Measurements from ENCODE around the gene EXTL1. TPM values are rescaled to one million over a fixed set of nuclear protein-coding genes. Genes with fewer than 3 reads are reported as not detected.

Gene EXTL1
- total RNA-seq, 1 experiment from 2014 or later, result 0.15 TPM

DNA sequence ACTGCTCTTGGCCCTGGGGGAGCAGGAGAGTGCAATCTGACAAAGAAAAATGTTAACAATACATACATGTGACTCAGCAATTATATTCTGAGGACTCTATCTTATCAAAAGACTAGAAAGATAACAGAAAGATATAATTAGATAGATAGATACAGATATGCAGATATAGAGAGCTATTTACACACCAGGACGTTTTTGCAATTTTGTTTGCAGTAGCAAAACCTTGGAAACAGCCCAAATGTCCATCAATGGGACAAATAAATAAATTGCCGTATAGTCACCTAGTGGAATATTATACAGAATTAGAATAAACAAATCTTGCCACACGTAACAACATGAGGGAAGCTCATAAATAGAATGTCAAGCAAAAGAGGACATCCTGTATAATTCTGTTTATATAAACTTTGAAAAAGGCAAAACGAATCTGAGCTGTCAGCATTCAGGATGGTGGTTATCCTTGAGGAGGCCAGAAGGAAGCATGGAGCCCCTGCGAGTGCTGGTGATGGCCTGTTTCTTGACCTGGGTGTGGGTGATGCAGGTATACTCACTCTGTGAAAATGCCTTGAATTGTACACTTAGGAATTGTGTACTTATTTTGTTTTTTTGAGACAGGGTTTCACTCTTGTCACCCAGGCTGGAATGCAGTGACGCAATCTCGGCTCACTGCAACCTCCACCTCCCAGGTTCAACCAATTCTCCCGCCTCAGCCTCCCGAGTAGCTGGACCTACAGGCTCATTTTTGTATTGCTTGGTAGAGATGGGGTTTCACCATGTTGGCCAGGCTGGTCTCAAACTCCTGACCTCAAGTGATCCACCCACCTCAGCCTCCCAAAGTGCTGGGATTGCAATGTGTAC is 58.6 kb downstream of the EXTL1 start:
- TF ChIP-seq SIN3A (IDR thresholded peaks at IDR 0.05; ENCODE audit: low read depth) (no peak), EZH2 (IDR thresholded peaks at IDR 0.05) (no peak), CBX3 (IDR thresholded peaks at IDR 0.05; ENCODE audit: low read depth) (no peak), RAD21 (IDR thresholded peaks at IDR 0.05; ENCODE audit: low read depth) (no peak), EZH2phosphoT487 (IDR thresholded peaks at IDR 0.05; ENCODE audit: borderline replicate concordance) (no peak), CEBPB (IDR thresholded peaks at IDR 0.05; ENCODE audit: low read depth) (peak; percentile 24; the same call in 1 of the 2 replicates)
- TF ChIP-seq, protein P1, sequence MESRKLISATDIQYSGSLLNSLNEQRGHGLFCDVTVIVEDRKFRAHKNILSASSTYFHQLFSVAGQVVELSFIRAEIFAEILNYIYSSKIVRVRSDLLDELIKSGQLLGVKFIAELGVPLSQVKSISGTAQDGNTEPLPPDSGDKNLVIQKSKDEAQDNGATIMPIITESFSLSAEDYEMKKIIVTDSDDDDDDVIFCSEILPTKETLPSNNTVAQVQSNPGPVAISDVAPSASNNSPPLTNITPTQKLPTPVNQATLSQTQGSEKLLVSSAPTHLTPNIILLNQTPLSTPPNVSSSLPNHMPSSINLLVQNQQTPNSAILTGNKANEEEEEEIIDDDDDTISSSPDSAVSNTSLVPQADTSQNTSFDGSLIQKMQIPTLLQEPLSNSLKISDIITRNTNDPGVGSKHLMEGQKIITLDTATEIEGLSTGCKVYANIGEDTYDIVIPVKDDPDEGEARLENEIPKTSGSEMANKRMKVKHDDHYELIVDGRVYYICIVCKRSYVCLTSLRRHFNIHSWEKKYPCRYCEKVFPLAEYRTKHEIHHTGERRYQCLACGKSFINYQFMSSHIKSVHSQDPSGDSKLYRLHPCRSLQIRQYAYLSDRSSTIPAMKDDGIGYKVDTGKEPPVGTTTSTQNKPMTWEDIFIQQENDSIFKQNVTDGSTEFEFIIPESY (IDR thresholded peaks at IDR 0.05; ENCODE audit: extremely low read depth, insufficient replicate concordance, low read length), result no peak
- Histone ChIP-seq H3K36me3 (ENCODE audit: control insufficient read depth in 1 of 2, insufficient read depth in 2 of 2, low read length in 2 of 2) (no peaks in the 10 kb centered on the region), H4K20me1 (ENCODE audit: insufficient read depth) (no peaks in the 10 kb centered on the region), H3K9me3 (ENCODE audit: control insufficient read depth in 1 of 2, insufficient read depth in 1 of 2, low read depth in 1 of 2, low read length in 2 of 2) (no peaks in the 10 kb centered on the region), H3K27ac (ENCODE audit: low read depth, low read length) (no peak overlapping the region), H3K4me1 (ENCODE audit: control insufficient read depth in 1 of 2, insufficient read depth in 2 of 2, low read length in 2 of 2) (peaks cover 10 to 56% of the 10 kb centered on the region in 2 experiments; a peak in 3 of 4 replicates), H3K27me3 (ENCODE audit: insufficient read depth, low read length) (no peaks in the 10 kb centered on the region), H3K9me2 (ENCODE audit: insufficient read depth) (no peaks in the 10 kb centered on the region), H3K4me2 (ENCODE audit: low read length) (no peak overlapping the region), H3K4me3 (replicated peaks in 1 of 2; ENCODE audit: low read depth in 1 of 2, low read length in 2 of 2) (no peak overlapping the region), H3K79me2 (ENCODE audit: insufficient read depth, low read length) (no peaks in the 10 kb centered on the region), H3K9ac (ENCODE audit: low read length) (no peak overlapping the region), H2AFZ (ENCODE audit: low read depth, low read length, poor library complexity, severe bottlenecking) (peak overlapping the region; percentile 36)
- BruUV-seq (replicated peaks), result no TSS peak
- CTCF ChIA-PET, result interaction anchor here (1.2 kb wide), 1 partner anchor 44 kb away, joined by 3 read pairs; no protein-coding TSS in a partner anchor
- RAD21 ChIA-PET (ENCODE audit: low non-redundant PET in 1 of 2, low total read pairs in 2 of 2, uncharacterized antibody in 2 of 2, unreplicated experiment in 2 of 2), result no interaction called here
- DNase-seq (ENCODE audit: low read depth, low spot score) (no peak), ATAC-seq (no peak)
- POLR2A ChIA-PET, result interaction anchor here (0.6 kb wide), 1 partner anchor 62 kb away, joined by 3 read pairs; no protein-coding TSS in a partner anchor
- intact Hi-C loops (cut with micrococcal nuclease), result no loop called here
